ENCODE data around the gene ZNF462.

The ZNF462 gene

DNA sequence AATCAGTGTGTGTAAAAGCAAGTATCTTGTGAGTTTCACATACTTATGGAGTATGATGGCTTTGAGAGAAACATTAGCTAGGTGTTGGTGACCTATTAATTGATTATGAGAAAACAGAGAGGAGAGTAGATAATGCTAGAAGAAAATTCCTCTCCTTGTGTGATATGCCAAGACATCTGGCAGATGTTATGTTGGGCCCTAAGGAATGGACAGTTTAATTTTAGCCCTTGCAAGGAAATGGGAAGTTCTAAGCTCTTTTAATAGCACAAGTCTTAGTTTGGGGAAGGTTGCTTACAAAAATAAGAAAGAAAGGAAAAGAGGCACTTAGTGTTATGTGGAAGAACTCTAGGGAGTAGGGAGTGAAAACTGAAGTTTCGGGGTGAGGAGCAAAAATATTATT is 5.1 kb downstream of the ZNF462 start:
- Histone ChIP-seq H3K9me3 (ENCODE audit: insufficient read depth, low read length) (no peaks in the 10 kb centered on the region), H3K36me3 (replicated peaks; ENCODE audit: low read depth, low read length) (no peaks in the 10 kb centered on the region), H3K9ac (ENCODE audit: low read length) (no peak overlapping the region), H3K27me3 (ENCODE audit: low read depth, low read length) (no peaks in the 10 kb centered on the region), H2AFZ (ENCODE audit: low read depth, low read length) (no peak overlapping the region), H3K4me3 (ENCODE audit: low read length) (no peak overlapping the region), H3K4me2 (ENCODE audit: low read length) (no peak overlapping the region), H3K4me1 (ENCODE audit: low read length) (no peaks in the 10 kb centered on the region), H4K20me1 (ENCODE audit: insufficient read depth, low read length) (no peaks in the 10 kb centered on the region), H3K79me2 (ENCODE audit: low read length) (no peaks in the 10 kb centered on the region), H3K27ac (ENCODE audit: low read length) (no peak overlapping the region)
- TF ChIP-seq, protein P1, sequence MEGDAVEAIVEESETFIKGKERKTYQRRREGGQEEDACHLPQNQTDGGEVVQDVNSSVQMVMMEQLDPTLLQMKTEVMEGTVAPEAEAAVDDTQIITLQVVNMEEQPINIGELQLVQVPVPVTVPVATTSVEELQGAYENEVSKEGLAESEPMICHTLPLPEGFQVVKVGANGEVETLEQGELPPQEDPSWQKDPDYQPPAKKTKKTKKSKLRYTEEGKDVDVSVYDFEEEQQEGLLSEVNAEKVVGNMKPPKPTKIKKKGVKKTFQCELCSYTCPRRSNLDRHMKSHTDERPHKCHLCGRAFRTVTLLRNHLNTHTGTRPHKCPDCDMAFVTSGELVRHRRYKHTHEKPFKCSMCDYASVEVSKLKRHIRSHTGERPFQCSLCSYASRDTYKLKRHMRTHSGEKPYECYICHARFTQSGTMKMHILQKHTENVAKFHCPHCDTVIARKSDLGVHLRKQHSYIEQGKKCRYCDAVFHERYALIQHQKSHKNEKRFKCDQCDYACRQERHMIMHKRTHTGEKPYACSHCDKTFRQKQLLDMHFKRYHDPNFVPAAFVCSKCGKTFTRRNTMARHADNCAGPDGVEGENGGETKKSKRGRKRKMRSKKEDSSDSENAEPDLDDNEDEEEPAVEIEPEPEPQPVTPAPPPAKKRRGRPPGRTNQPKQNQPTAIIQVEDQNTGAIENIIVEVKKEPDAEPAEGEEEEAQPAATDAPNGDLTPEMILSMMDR (IDR thresholded peaks at IDR 0.05; ENCODE audit: low read depth, low read length): no peak
- no peak for TF ChIP-seq EZH2phosphoT487 (IDR thresholded peaks at IDR 0.05; ENCODE audit: low read depth)

DNA sequence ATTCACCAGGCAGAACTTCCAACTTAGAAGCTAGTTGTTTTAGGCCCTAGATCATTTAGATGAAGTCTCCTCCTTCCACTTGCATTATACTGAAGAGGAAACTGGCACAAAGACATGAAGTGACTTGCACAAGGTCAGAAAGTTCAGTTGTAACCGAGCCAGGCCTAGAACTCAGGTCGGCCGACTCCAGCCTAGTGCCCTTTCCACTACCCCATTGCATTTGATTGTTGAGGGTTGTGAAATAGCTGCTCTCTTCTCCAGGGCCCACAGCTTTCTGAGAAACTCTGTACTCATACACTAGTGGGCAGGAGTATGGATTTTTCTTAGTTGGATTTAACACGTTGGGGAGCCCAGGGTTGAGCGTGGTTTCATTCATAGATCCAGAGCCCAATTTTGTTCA is 5.6 kb downstream of the ZNF462 start:
- no peaks in the 10 kb centered on the region for H3K79me2 ChIP-seq (ENCODE audit: low read length)
- no peaks in the 10 kb centered on the region for H3K27me3 ChIP-seq (ENCODE audit: low read depth, low read length)
- H3K4me1 ChIP-seq (ENCODE audit: low read length): no peaks in the 10 kb centered on the region
- no peak overlapping the region for H3K4me2 ChIP-seq (ENCODE audit: low read length)
- H3K27ac ChIP-seq (ENCODE audit: low read length): no peak overlapping the region
- H4K20me1 ChIP-seq (ENCODE audit: insufficient read depth, low read length): no peaks in the 10 kb centered on the region
- H3K36me3 ChIP-seq (replicated peaks; ENCODE audit: low read depth, low read length): no peaks in the 10 kb centered on the region
- H2AFZ ChIP-seq (ENCODE audit: low read depth, low read length): no peak overlapping the region
- H3K9ac ChIP-seq (ENCODE audit: low read length): no peak overlapping the region
- TF ChIP-seq EZH2phosphoT487 (IDR thresholded peaks at IDR 0.05; ENCODE audit: low read depth): no peak
- TF ChIP-seq, protein P1 (IDR thresholded peaks at IDR 0.05; ENCODE audit: low read depth, low read length): no peak
- no peak overlapping the region for H3K4me3 ChIP-seq (ENCODE audit: low read length)
- no peaks in the 10 kb centered on the region for H3K9me3 ChIP-seq (ENCODE audit: insufficient read depth, low read length)

DNA sequence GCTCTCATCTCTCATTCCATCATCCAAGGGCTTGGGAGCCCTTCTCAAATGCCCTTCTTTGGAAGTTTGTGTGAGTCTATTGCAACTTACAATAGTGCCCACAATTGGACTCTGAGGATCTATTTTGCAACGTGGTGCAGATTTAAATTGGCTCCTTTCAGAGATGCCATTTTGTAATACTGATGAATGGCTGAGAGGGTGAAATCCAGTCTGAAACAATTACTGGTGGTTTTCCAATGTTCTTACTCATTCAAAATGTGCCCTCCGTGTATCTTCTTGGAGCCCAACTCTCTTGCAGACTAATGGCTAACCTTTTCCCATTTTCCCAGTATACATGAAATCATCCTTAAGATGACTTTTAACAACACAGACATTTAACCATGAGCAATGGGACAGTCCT is 6.1 kb downstream of the ZNF462 start:
- Histone ChIP-seq H3K4me3 (ENCODE audit: low read length) (no peak overlapping the region), H3K36me3 (replicated peaks; ENCODE audit: low read depth, low read length) (no peaks in the 10 kb centered on the region), H3K27me3 (ENCODE audit: low read depth, low read length) (no peaks in the 10 kb centered on the region), H3K9me3 (ENCODE audit: insufficient read depth, low read length) (no peaks in the 10 kb centered on the region), H3K4me1 (ENCODE audit: low read length) (no peaks in the 10 kb centered on the region), H4K20me1 (ENCODE audit: insufficient read depth, low read length) (no peaks in the 10 kb centered on the region), H3K4me2 (ENCODE audit: low read length) (no peak overlapping the region), H3K9ac (ENCODE audit: low read length) (no peak overlapping the region), H2AFZ (ENCODE audit: low read depth, low read length) (no peak overlapping the region), H3K27ac (ENCODE audit: low read length) (no peak overlapping the region), H3K79me2 (ENCODE audit: low read length) (no peaks in the 10 kb centered on the region)
- TF ChIP-seq, protein P1 (IDR thresholded peaks at IDR 0.05; ENCODE audit: low read depth, low read length): no peak
- TF ChIP-seq EZH2phosphoT487 (IDR thresholded peaks at IDR 0.05; ENCODE audit: low read depth): no peak

- no peak overlapping the region for H3K4me2 ChIP-seq (ENCODE audit: low read length)
Observed at GRCh38 chr9:106869458-106869857, 6.5 kb downstream of the ZNF462 start.

More at GRCh38 chr9:106869458-106869857, 6.5 kb downstream of the ZNF462 start:
- Histone ChIP-seq H3K36me3 (replicated peaks; ENCODE audit: low read depth, low read length) (no peaks in the 10 kb centered on the region), H3K9ac (ENCODE audit: low read length) (no peak overlapping the region), H3K4me1 (ENCODE audit: low read length) (no peaks in the 10 kb centered on the region), H3K9me3 (ENCODE audit: insufficient read depth, low read length) (no peaks in the 10 kb centered on the region), H4K20me1 (ENCODE audit: insufficient read depth, low read length) (no peaks in the 10 kb centered on the region), H2AFZ (ENCODE audit: low read depth, low read length) (no peak overlapping the region), H3K79me2 (ENCODE audit: low read length) (no peaks in the 10 kb centered on the region), H3K27me3 (ENCODE audit: low read depth, low read length) (no peaks in the 10 kb centered on the region), H3K4me3 (ENCODE audit: low read length) (no peak overlapping the region), H3K27ac (ENCODE audit: low read length) (no peak overlapping the region)
- TF ChIP-seq EZH2phosphoT487 (IDR thresholded peaks at IDR 0.05; ENCODE audit: low read depth): no peak
- TF ChIP-seq, protein P1 (IDR thresholded peaks at IDR 0.05; ENCODE audit: low read depth, low read length): no peak
